Trophoblast cell (in vitro differentiated cells and primary cell): ENCODE data around the gene ASTN2.

Source experiments
- DNase-seq, 2 donors: peaks; one replicate each; pipeline ENCODE4 v3.0.0-alpha.2; 2016
- H2AFZ ChIP-seq: 2 replicates; pipeline ENCODE4 v1.6.1; 2013; ENCODE audit warnings: low read length, moderate library complexity, mild to moderate bottlenecking; ENCODE audit not compliant: insufficient read depth, poor library complexity
- H2AK5ac ChIP-seq: 2 replicates; pipeline ENCODE4 v1.6.1; 2013; ENCODE audit warnings: mild to moderate bottlenecking, low read length
- H2BK120ac ChIP-seq: 2 replicates; pipeline ENCODE4 v1.6.1; 2013; ENCODE audit warnings: low read length, mild to moderate bottlenecking, moderate library complexity; ENCODE audit not compliant: insufficient read depth, poor library complexity
- H2BK12ac ChIP-seq: 2 replicates; pipeline ENCODE4 v1.6.1; 2013; ENCODE audit warnings: mild to moderate bottlenecking, low read length, moderate library complexity
- H2BK5ac ChIP-seq: 2 replicates; pipeline ENCODE4 v1.6.1; 2013; ENCODE audit warnings: low read length, low read depth, moderate library complexity, mild to moderate bottlenecking; ENCODE audit not compliant: poor library complexity
- H3K14ac ChIP-seq: 2 replicates; pipeline ENCODE4 v1.6.1; 2013; ENCODE audit warnings: mild to moderate bottlenecking, low read length
- H3K18ac ChIP-seq: 2 replicates; pipeline ENCODE4 v1.6.1; 2013; ENCODE audit warnings: mild to moderate bottlenecking, low read length
- H3K23ac ChIP-seq: 2 replicates; pipeline ENCODE4 v1.6.1; 2013; ENCODE audit warnings: low read length
- H3K27ac ChIP-seq: 2 replicates; pipeline ENCODE4 v1.5.1; 2013; ENCODE audit warnings: low read depth, mild to moderate bottlenecking, inconsistent platforms, low read length, moderate library complexity
- H3K27me3 ChIP-seq: 2 replicates; pipeline ENCODE4 v1.6.1; 2013; ENCODE audit warnings: inconsistent platforms, mild to moderate bottlenecking, low read length, moderate library complexity; ENCODE audit not compliant: insufficient read depth
- H3K36me3 ChIP-seq, 2 experiments: 1 replicate in 1 of 2; 2 replicates in 1 of 2; pipeline ENCODE4 v1.6.1; 2013; ENCODE audit warnings: low read length in 2 of 2, mild to moderate bottlenecking in 2 of 2, moderate library complexity in 1 of 2; ENCODE audit not compliant: insufficient read depth in 2 of 2, control insufficient read depth in 1 of 2
- H3K4ac ChIP-seq: 2 replicates; pipeline ENCODE4 v1.6.1; 2013; ENCODE audit warnings: low read depth, mild to moderate bottlenecking, low read length, moderate library complexity
- H3K4me1 ChIP-seq, 2 experiments: 1 replicate in 1 of 2; 2 replicates in 1 of 2; pipeline ENCODE4 v1.6.1; 2013; ENCODE audit warnings: low read length in 2 of 2, mild to moderate bottlenecking in 2 of 2, moderate library complexity in 1 of 2; ENCODE audit not compliant: insufficient read depth in 2 of 2, control insufficient read depth in 1 of 2
- H3K4me2 ChIP-seq: 2 replicates; pipeline ENCODE4 v1.6.1; 2013; ENCODE audit warnings: inconsistent platforms, mild to moderate bottlenecking, low read length, moderate library complexity
- H3K4me3 ChIP-seq: 2 replicates; pipeline ENCODE4 v1.5.1; 2013; ENCODE audit warnings: mild to moderate bottlenecking, low read depth, low read length, inconsistent platforms
- H3K79me1 ChIP-seq: one replicate; pipeline ENCODE4 v1.6.1; 2013; ENCODE audit warnings: low read length
- H3K79me2 ChIP-seq: 2 replicates; pipeline ENCODE4 v1.6.1; 2013; ENCODE audit warnings: low read length, mild to moderate bottlenecking; ENCODE audit not compliant: control insufficient read depth, insufficient read depth, poor library complexity
- H3K9ac ChIP-seq: 2 replicates; pipeline ENCODE4 v1.6.1; 2013; ENCODE audit warnings: mild to moderate bottlenecking, low read length
- H3K9me3 ChIP-seq: 2 replicates; pipeline ENCODE4 v1.6.1; 2013; ENCODE audit warnings: low read depth, mild to moderate bottlenecking, control low read depth, inconsistent platforms, low read length; ENCODE audit not compliant: insufficient read depth
- H4K12ac ChIP-seq: 2 replicates; pipeline ENCODE4 v1.6.1; 2013; ENCODE audit warnings: low read depth, mild to moderate bottlenecking, low read length, moderate library complexity
- H4K8ac ChIP-seq: 2 replicates; pipeline ENCODE4 v1.6.1; 2013; ENCODE audit warnings: low read depth, mild to moderate bottlenecking, low read length, moderate library complexity
- H4K91ac ChIP-seq: one replicate; pipeline ENCODE4 v1.6.1; 2013; ENCODE audit warnings: low read depth, mild to moderate bottlenecking, low read length, moderate library complexity
- WGBS: extraction: QIAGEN DNeasy Blood & Tissue Kit; methylation state at CpG from one replicate; pipeline ENCODE4 v1.1.7; 2013; ENCODE audit warnings: missing lambda C conversion rate; ENCODE audit not compliant: insufficient read length, insufficient coverage; ENCODE audit errors: extremely low coverage; 5-methylcytosine and 5-hydroxymethylcytosine counted together

The ASTN2 gene

DNA sequence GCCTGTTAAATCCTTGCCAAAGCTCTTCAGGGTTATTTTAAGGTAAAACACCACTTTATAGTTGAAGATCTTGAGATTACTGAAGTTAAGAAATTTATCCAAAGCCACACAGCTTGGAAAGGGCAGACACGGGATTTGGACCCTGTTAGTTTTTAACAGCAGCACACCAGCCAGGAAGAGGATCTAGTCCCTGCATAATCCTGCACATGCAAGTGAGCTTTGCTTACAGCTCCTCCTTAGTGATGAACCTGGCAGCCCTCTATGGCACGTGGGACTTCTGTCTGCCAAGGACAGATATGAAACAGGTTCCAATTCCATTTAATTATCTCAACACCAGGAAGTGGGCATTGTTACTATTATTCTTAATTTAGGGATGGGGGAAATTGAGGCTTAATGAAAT lies 619.0 kb downstream of the ASTN2 start:
- H2BK5ac ChIP-seq = no peak overlapping the region
- no peak overlapping the region for H2BK120ac ChIP-seq

DNA sequence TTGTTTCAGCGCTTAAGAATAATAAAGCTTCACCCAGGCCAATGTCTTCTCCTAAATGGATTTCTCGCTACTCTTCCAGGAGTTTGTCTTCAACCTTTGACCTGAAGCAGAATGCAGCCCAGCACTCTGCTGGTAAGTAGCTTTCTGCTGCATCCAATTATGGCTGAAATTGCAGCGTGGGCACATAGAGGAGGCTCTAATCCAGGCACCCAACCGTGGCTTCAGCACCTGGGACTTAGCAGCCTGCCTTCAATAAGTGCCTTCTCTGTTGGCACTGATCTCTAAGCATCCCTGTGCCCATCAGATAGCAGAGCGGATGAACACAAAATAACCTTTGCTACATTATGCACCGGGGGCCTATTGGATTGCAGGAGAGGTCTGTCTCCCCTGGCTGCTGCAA lies 622.6 kb downstream of the ASTN2 start:
- no peaks in the 10 kb centered on the region for H3K79me2 ChIP-seq
- no peaks in the 10 kb centered on the region for H3K4me1 ChIP-seq
- no peaks in the 10 kb centered on the region for H3K36me3 ChIP-seq
- no peak overlapping the region for H3K27ac ChIP-seq
- no peak overlapping the region for H2BK12ac ChIP-seq
- H3K9ac ChIP-seq = no peak overlapping the region
- H4K91ac ChIP-seq = no peak overlapping the region
- no peaks in the 10 kb centered on the region for H3K79me1 ChIP-seq
- H2BK120ac ChIP-seq = no peak overlapping the region
- no peak overlapping the region for H2AK5ac ChIP-seq
- H2AFZ ChIP-seq = no peak overlapping the region
- no peak overlapping the region for H3K14ac ChIP-seq
- no peak overlapping the region for H4K8ac ChIP-seq
- no peaks in the 10 kb centered on the region for H3K27me3 ChIP-seq
- DNase-seq = no peak
- H3K18ac ChIP-seq = no peak overlapping the region
- no peak overlapping the region for H4K12ac ChIP-seq
- no CpG with 5 or more reads among the region's 6 CpGs for WGBS
- H3K4me3 ChIP-seq = no peak overlapping the region
- no peak overlapping the region for H2BK5ac ChIP-seq
- H3K4ac ChIP-seq = no peak overlapping the region
- no peak overlapping the region for H3K23ac ChIP-seq
- H3K9me3 ChIP-seq = no peaks in the 10 kb centered on the region
- no peak overlapping the region for H3K4me2 ChIP-seq

More for the DNA sequence above, 619.0 kb downstream of the ASTN2 start:
- Histone ChIP-seq H4K91ac (no peak overlapping the region), H3K9me3 (no peaks in the 10 kb centered on the region), H3K4me2 (no peak overlapping the region), H2AK5ac (no peak overlapping the region), H4K12ac (no peak overlapping the region), H3K27me3 (no peaks in the 10 kb centered on the region), H3K23ac (no peak overlapping the region), H2AFZ (no peak overlapping the region), H2BK12ac (no peak overlapping the region), H3K79me2 (no peaks in the 10 kb centered on the region), H3K9ac (no peak overlapping the region), H3K14ac (no peak overlapping the region), H4K8ac (no peak overlapping the region), H3K4me3 (no peak overlapping the region), H3K4me1 (no peaks in the 10 kb centered on the region), H3K27ac (no peak overlapping the region), H3K4ac (no peak overlapping the region), H3K36me3 (no peaks in the 10 kb centered on the region), H3K18ac (no peak overlapping the region), H3K79me1 (no peaks in the 10 kb centered on the region)
- DNase-seq = no peak
- no CpG with 5 or more reads among the region's 2 CpGs for WGBS

DNA sequence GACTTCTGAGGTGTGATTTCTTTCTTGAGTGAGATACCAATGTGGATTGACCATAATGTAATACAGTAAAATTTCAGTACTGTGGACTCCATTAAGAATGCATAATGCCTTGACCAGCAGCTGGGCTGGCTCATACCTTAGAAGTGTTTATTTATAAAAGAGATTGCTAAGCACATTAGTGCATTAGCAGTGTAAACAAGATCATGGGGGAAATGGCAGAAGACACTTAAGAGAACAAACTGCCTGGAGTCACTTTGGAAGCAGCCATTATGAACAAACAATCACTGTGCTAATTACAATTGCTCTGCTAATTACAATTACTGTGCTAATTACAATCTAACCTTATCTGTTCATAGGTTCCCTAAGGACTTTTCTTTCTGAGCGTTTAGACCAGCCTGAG lies 623.5 kb downstream of the ASTN2 start:
- Histone ChIP-seq H2BK5ac (no peak overlapping the region), H3K4ac (no peak overlapping the region)

DNA sequence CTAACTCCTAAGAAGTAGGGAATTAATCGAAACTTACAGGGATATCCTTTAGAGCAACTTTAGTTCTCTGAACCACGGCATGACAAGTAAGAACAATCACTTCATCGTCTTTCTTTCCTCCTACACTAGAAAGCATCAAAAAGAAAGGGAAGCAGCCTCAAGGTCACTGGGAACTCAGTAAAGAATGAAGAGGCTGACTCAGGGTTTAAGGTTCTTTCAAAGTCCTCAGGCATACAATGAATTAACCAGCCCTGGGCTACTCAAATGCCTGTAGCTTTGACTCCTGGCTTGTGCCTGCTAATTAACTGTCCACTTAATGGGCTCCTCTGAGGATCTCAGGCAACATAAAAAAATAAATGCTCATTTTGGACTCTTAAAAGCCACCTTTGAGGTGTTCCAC lies 625.8 kb downstream of the ASTN2 start:
- H2AFZ ChIP-seq = no peak overlapping the region

More for the DNA sequence above, 623.5 kb downstream of the ASTN2 start:
- no peaks in the 10 kb centered on the region for H3K79me2 ChIP-seq
- H2AK5ac ChIP-seq = no peak overlapping the region
- H3K36me3 ChIP-seq = no peaks in the 10 kb centered on the region
- no CpG with 5 or more reads among the region's 1 CpG for WGBS
- no peaks in the 10 kb centered on the region for H3K27me3 ChIP-seq
- H4K91ac ChIP-seq = no peak overlapping the region
- no peak overlapping the region for H4K12ac ChIP-seq
- no peak overlapping the region for H2AFZ ChIP-seq
- H3K4me1 ChIP-seq = no peaks in the 10 kb centered on the region
- no peak overlapping the region for H3K18ac ChIP-seq
- H2BK120ac ChIP-seq = no peak overlapping the region
- H3K9ac ChIP-seq = no peak overlapping the region
- no peak overlapping the region for H3K14ac ChIP-seq
- H4K8ac ChIP-seq = no peak overlapping the region
- no peak overlapping the region for H2BK12ac ChIP-seq
- H3K9me3 ChIP-seq = no peaks in the 10 kb centered on the region
- H3K23ac ChIP-seq = no peak overlapping the region
- H3K79me1 ChIP-seq = no peaks in the 10 kb centered on the region
- H3K4me2 ChIP-seq = no peak overlapping the region
- no peak for DNase-seq
- H3K27ac ChIP-seq = no peak overlapping the region
- no peak overlapping the region for H3K4me3 ChIP-seq

More for the DNA sequence above, 625.8 kb downstream of the ASTN2 start:
- H3K36me3 ChIP-seq = no peaks in the 10 kb centered on the region
- H3K27ac ChIP-seq = no peak overlapping the region
- no peak overlapping the region for H4K91ac ChIP-seq
- no peak overlapping the region for H2BK12ac ChIP-seq
- no peak overlapping the region for H3K4ac ChIP-seq
- H4K12ac ChIP-seq = no peak overlapping the region
- H3K4me1 ChIP-seq = no peaks in the 10 kb centered on the region
- H3K23ac ChIP-seq = no peak overlapping the region
- H3K79me2 ChIP-seq = no peaks in the 10 kb centered on the region
- H2AK5ac ChIP-seq = no peak overlapping the region
- H3K4me3 ChIP-seq = no peak overlapping the region
- no peaks in the 10 kb centered on the region for H3K79me1 ChIP-seq
- no peaks in the 10 kb centered on the region for H3K9me3 ChIP-seq
- H3K4me2 ChIP-seq = no peak overlapping the region
- no peak overlapping the region for H4K8ac ChIP-seq
- no peak overlapping the region for H3K18ac ChIP-seq
- no peaks in the 10 kb centered on the region for H3K27me3 ChIP-seq
- H2BK120ac ChIP-seq = no peak overlapping the region
- H3K9ac ChIP-seq = no peak overlapping the region
- no peak overlapping the region for H3K14ac ChIP-seq
- DNase-seq = no peak
- no CpG with 5 or more reads among the region's 3 CpGs for WGBS
- no peak overlapping the region for H2BK5ac ChIP-seq
